GF-D8 (cell line): Measurements from ENCODE around the gene SCN4A.
"Not testable (repeated sequence)": the region's sequence is repeated elsewhere in the genome, so short reads cannot be mapped to it uniquely, and the experiment has no call there.

Experiments
- DNase-seq: peaks from one replicate; lab custom pipeline; 2025; lab: John Stamatoyannopoulos, UW

SCN4A gene

DNA sequence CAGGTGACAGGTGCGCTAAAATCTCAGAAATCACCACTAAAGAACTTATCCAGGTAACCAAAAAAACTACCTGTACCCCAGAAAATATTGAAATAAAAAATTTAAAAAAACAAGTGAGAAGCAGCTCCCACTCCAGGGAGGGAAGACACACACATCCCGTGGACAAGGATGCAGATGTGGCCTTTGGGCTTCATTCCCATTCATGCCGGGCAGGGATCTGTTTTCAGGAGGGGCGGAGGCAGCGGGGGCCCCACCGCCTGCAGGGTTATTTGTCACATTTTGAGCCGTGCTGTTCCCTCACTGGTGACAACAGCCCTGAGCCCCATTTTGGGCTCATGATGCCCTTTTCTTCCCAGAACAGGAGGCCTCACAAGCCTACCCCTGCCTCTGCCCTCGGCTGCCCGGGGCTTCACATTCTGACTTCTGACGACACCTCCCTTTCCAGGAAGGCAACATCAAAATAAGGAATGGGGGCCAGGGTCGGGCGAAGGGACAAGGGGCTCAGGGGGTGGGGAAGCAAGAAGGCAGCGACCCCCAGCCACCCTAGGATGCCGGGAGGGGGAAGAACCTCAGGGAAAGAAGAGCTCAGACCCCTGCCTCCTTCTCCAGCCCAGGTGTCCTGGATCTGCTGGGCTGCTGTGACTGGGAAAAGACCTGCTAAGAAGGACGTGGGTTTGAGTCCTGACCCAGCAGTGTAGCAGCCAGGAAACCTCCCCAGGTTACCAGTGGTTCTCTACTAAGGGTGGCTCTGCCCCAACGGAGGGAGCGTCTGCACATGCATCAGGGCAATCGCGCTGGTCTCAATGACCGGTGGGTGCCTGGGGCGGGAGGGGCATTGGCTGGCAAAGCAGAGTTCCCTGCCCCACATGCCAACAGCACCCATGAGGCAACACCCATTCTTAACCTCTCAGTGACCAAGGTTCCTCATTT, 38.3 kb downstream of the SCN4A start:
- no peak for DNase-seq

DNA sequence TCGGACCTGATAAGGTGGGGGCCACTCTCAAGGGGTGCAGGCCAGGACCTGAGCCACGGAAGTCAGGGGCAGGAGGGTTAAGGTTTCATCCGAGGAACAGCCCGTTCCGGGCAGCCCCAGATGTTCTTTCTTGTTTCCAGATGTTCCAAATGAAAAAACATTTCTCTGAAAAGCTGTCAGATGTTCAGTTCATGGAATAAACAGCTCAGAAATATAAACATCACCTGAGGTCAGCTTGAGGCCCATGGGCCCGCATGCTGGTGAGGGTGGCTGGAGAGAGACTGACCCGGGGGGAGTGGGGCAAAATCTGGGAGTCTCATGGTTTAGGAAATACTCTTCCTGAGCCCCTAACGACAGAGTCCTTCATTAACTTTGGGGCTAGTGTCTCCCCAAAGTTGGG, 39.1 kb downstream of the SCN4A start:
- no peak for DNase-seq

DNA sequence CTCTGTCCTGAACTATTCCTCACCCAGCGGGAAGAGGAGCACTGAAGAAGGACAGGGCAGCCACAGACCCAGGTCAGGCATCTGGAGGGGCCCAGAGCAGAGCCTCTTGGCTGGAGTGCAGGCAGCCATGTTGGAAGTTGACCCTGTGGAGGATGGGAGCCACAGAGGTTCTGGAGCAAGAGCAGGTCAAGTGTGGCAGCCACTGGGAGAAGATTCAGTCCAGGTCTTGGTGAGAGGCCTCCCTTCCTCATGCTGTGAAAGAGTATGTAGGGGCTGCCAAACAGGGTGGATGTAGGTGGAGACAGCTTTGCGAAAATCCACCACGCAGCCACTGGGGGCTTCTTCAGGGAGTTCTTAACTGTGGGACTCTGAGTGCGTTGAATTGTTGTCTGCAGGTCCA, 40.0 kb downstream of the SCN4A start:
- no peak for DNase-seq

DNA sequence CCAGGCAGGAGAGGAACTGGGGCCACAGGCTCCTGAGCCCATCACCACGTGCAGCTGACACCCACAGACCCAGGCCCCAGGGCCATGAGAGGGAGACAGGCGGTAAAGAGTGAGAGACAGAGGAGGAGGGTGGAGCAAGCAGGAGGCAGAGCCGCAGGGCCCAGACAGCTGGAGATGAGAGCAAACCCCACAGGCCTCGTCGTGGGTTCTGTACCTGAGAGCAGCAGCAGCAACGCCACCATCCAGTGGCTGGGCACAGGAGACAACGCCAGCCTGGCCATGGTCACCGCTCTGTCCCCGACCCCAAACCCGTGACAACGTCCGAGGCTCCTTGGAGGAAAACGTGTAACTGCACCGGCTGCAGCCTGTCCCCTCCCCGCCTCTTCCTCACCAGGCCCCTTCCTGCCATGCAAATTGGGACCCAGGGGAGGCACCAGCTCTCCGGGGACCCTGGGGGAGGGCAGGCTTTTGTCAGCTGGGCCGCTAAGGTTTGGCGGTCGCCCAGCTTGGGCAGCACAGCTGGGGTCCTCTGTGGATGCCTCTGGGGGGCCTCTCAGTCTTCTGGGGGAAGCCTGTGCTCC, 40.6 kb downstream of the SCN4A start, which contains the start of gene CD79B:
Gene CD79B (minus strand): TSS at position 351 of the 581 bp plus-strand sequence. CDS start 70 bp downstream, at position 281.
- DNase-seq: no peak

DNA sequence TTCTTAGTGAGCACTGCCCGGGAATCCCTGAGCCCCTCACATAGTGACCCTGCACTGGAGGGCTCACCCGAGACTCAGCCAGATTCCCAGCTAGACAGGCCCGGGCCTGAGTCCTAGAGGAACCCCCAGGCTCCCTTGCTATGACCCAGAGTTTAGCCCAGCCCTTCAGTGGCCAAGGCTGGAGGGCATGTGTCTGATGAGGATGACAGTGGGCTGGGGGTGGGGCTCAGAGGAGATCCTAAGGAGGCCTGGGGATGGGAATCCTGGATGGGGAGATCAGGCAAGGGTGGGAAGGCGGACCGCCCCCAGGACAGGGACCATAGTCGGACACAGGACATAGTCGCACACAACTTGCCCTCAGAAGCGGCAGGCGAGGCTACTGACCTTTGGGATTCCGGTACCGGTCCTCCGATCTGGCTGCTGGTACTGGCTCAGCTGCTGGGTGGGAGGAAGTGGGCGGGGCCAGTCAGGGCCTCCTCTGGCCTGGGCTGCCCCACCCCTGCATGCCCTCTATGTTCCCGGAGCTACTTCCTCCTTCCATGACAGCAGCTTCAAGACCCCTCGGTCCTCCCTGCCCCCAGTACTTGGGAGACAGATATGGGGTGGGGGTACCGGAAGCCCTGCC, 41.7 kb downstream of the SCN4A start:
- DNase-seq: no peak

DNA sequence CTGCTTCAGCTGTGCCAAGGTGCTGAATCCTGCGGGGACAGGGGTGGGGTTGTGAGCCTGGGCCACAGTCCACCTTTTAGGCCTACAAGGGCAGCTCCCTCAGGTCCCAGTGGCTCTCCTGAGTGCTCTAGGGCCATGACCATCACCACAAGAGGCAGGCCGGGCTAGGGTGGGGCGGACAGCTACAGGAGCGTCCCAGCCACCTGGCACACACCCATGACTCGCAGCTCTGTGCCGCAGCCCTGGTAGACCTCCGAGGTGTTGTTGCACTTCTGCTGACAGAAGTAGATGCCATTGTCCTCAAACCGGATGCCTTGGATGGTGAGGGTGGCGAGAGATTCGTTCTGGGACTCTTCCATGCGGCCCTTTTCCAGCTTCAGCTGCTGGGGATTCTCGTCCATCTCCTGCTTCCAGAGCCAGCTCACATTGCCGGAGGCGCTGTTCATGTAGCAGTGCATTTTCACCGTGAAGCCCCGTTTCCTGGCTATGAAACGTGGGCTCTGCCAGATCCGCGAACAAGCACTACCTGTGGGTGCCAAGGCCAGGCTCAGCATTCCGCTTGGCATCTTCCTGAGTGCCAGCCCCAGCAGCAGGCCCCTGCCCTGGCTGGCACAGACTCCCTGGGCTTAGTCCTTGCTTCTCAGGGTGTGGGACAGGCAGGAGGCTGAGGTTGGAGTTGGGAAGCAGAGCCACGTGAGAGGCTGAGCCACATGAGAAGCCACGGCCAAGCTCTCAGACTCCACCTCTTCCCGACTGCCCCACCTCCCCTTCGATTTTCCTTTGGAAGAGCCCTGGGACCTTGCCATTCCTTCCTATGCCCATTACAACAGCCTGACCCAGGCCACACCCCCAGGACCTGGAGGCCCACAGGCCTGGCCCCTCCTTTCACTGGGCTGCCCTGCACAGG, 42.6 kb downstream of the SCN4A start:
- no peak for DNase-seq

DNA sequence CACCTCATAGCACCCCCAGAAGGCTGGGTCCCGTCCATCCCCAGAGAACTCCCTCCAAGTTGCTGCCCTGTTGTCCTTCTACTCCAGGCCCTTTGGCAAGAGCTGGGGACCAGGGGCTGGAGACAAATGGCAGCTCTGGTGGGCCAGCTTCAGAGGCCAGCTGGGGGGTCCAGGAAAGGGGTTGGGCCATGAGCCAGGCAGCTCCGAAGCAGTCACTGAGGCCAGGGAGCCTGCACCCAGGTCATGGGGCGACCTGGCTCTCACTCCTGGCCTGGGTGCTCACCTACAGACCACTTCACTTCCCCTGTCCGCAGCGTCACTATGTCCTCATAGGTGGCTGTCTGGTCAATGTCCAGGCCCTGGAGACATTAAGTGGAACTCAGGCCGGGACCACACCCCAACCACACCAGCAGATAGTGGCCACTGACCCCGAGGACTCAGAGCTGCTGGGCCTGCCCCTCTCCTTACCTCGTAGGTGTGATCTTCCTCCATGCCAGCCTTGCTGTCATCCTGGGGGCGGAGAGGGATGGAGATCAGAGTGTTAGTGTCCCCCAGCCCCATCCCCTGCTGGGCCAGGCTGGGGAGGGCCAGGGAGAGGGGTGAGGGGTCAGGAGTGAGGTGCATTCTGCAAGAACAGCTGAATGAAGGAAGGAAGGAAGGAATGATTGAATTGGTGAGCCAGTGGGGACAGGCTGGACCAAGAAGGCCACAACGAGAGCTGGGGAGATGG, 43.6 kb downstream of the SCN4A start:
- no peak for DNase-seq

DNA sequence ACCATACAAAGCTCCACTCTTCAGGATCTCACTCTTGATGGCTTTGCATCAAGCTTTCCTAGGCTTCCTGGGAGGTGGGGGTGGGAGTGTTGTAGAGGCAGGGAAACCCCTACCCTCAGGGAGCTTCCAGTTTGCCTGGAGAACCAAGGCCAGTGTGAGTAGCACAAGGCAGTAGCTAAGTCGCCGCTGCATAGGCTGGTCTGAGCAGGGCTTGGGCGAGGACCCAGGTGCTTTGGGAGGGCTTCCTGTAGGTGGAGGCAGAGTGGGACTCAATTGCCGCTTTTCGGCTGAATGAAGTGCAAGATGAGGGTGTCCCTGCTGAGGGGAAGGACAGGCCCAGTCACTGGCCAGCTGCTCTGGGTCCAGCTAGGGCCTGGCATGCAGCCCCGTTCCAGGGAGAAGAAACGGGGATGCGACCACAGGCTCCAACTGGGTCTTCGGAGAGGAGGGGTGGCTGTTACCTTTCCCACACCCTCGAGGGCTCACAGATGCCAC, 44.5 kb downstream of the SCN4A start:
- DNase-seq: no peak

DNA sequence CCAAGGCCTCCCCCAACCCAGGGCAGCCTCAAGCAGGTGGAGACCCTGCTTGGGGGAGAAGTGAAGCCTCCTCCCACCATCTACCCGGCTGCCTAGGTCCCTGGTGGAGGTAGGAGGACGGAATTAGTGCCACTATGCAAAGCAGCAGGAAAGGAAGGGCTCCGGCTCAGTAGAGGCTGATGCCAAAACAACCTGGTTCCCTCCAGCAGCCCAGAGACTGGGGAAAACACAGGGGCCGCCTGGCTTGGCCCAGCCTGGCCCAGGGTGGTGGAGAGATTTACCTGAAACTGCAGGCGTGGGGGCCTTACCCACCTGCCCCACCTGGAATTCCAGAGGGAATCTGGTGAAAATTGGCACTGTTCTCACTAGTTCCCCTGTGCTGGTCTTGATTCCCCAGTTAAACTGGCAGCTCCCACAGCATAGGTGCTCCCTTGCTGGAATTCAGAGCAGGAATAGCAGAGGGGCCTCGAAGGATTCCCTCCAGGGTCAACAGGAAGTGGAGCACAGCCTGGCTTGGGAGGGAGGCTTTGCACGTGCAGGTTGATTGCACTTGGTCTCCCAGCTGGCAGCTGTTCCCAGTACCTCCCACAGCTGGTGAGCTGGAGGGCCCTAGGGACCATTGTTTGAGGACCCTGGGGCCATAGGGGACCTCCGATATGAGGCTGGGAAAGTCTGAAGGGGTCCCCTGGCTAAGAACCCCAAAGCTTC, 45.1 kb downstream of the SCN4A start:
- DNase-seq: no peak

DNA sequence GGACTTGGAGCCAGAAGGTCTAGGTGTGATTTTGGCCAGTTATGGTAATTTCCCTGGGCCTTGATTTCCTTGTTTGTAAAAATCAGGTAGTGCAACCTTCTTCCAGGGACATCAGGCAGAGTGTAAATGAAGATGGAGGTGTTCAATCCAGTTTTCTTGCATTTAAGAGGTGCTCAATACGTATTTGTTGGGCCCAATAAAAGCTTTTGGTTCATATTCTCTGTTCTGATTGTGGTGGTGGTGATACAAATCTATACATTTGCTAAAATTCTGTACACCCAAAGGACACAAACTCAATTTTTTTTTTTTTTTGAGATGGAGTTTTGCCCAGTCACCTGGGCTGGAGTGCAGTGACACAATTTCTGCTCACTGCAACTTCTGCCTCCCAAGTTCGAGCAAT, 46.6 kb downstream of the SCN4A start:
- DNase-seq: no peak

DNA sequence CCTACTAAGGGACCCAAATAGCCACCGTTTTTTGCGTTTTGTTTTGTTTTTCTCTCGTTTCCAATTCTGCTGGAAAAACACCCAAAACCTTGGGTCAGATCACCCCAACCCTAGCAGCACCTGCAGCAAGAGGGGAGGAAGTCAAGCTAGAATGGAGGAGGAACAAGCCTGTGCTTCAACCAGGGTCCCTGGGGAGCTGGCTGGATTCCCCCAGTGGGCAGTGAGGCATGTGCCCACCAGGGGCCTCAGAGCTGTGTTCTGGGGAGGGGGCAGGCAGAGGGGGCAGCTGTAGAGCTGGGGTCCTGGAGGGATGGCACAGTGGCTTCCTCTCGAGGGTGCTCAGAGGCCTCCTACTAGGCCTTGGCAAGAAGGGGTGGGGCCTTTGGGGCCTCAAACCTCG, 47.1 kb downstream of the SCN4A start:
- no peak for DNase-seq

DNA sequence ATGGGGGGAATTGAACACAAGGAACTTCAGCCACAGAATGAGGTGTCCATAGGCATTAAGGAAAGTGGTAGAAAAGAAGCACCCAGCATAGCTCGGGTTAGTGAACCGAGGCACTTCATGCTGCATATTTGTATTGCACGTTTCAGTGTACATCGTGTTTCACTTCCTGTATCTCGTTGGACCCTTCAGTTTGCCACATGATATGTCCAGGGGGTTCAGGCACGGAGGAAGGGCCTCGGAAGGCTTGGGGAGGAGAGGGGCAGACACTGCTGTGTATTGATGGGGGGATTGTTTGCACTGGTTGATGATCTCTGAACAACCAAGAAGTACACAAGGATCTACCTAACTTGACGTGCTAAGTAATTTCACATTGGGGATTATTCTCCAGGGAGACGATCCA, 50.3 kb downstream of the SCN4A start:
- not testable (repeated sequence) for DNase-seq

DNA sequence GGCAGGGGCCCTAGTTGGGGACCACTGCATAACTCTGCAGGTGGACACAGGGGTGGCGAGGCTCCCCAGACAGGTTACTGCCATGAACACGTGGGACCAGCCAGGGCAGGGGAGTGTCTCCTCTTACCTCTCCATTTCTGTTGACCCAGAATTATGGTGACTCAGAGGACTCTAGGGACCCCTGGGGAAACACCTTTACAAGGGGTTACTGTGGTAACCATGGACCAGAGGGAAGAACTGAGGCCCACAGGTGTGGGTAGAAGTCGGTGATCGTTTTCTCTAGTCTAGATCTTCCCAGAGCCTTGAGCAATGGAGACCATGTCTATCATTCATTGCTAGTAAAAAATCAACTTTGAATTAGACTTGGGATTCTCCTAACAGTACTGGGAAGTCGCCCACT, 51.9 kb downstream of the SCN4A start:
- DNase-seq: not testable (repeated sequence)

DNA sequence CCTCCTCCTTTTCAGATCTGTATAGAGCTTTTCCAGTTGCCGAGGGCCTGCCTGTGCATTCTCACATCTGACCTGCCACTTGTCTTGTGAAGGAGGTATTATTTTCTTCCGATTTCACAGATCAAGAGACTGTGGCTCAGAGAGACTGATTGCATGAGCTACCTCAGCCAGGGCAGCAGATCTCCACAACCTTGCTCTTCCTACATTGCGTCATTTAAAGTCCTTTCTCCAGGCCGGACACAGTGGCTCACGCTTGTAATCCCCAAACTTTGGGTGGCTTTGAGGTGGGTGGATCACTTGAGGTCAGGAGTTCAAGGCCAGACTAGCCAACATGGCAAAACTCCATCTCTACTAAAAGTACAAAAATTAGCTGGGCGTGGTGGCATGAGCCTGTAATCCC, 52.7 kb downstream of the SCN4A start:
- not testable (repeated sequence) for DNase-seq

DNA sequence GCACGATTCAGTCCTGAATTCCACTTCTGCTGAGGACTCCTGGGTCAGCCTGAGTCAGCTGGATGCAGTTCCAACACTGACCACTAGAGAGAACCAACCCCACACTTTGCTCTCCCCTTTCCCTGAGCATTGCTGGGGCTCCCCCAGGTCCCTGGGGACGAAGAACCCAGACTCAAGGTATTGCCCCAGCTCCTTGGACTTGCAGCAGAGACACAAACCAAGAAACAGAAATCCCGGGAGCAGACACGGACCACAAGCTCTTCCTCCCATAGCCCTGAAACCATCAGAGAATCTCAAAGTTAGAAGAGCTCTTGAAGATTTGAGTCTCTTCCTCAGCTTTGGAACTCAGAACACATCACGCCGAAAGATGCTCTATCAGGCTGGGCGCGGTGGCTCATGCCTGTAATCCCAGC, 53.4 kb downstream of the SCN4A start:
- DNase-seq: no peak

DNA sequence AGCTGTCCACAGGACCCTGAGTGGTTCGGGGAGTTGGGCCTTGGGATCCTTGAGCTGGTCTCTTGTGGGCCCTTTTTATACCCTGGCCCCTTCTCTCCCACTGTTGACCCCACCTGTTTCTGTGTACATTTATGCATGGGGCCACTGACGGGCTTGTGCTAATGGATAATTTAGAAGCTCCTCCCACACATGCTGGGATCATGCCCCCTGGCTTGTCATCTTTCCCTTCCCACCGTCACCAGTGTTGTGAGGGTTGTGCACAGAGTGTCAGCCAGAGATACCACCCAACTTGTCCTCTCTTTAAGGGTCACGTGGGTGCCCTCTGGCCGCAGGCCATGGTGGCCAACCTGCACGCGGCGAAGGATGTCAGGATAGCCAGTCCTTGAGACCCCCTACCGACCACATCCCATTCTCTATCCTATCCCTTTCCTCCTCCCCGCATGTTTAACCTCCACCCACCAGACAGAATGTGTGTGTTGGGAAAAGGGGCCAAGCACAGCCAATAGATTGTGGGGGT, 53.9 kb downstream of the SCN4A start, which contains the start of gene GH1:
Gene GH1 (minus strand): TSS at position 51 of the 517 bp plus-strand sequence. CDS start 63 bp downstream, outside the sequence.
- not testable (repeated sequence) for DNase-seq

DNA sequence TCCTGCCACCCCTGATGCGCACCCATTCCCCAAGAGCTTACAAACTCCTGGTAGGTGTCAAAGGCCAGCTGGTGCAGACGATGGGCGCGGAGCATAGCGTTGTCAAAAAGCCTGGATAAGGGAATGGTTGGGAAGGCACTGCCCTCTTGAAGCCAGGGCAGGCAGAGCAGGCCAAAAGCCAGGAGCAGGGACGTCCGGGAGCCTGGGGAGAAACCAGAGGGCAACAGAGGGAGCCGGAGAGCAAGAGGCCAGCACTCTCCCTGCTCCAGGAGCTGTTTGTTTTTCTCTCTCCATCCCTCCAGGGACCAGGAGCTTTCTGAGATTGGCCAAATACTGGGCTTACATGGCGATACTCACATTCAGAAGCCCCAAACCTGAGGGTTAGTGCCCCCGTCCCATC, 54.4 kb downstream of the SCN4A start:
- no peak for DNase-seq

DNA sequence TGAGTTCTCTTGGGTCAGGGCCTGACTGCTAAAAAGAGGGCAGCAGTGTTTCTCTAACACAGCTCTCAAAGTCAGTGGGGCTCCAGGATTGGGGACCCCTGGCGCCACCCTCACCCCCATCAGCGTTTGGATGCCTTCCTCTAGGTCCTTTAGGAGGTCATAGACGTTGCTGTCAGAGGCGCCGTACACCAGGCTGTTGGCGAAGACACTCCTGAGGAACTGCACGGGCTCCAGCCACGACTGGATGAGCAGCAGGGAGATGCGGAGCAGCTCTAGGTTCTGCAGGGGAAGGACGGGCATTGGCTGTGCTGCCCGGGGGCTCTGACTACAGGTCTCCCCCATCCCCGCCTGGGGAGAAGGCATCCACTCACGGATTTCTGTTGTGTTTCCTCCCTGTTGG, 55.1 kb downstream of the SCN4A start:
- DNase-seq: no peak

DNA sequence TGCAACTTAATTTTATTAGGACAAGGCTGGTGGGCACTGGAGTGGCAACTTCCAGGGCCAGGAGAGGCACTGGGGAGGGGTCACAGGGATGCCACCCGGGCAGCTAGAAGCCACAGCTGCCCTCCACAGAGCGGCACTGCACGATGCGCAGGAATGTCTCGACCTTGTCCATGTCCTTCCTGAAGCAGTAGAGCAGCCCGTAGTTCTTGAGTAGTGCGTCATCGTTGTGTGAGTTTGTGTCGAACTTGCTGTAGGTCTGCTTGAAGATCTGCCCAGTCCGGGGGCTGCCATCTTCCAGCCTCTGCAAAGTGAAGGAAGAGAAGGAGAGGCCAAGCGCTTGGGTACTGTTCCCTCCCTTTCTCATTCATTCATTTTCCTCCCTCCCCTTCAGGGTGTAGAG, 55.5 kb downstream of the SCN4A start:
- not testable (repeated sequence) for DNase-seq
